GM19328 (cell line): ENCODE data around the gene NAT10.
"Not testable (repeated sequence)": the region's sequence is repeated elsewhere in the genome, so short reads cannot be mapped to it uniquely, and the experiment has no call there.

ENCODE experiments used
- ATAC-seq: cut with Tn5 transposase; IDR thresholded peaks from one replicate; pipeline ENCODE4 v1.9.1; 2021; ENCODE audit warnings: mild to moderate bottlenecking, moderate library complexity; ENCODE audit not compliant: unreplicated experiment

Gene NAT10

DNA sequence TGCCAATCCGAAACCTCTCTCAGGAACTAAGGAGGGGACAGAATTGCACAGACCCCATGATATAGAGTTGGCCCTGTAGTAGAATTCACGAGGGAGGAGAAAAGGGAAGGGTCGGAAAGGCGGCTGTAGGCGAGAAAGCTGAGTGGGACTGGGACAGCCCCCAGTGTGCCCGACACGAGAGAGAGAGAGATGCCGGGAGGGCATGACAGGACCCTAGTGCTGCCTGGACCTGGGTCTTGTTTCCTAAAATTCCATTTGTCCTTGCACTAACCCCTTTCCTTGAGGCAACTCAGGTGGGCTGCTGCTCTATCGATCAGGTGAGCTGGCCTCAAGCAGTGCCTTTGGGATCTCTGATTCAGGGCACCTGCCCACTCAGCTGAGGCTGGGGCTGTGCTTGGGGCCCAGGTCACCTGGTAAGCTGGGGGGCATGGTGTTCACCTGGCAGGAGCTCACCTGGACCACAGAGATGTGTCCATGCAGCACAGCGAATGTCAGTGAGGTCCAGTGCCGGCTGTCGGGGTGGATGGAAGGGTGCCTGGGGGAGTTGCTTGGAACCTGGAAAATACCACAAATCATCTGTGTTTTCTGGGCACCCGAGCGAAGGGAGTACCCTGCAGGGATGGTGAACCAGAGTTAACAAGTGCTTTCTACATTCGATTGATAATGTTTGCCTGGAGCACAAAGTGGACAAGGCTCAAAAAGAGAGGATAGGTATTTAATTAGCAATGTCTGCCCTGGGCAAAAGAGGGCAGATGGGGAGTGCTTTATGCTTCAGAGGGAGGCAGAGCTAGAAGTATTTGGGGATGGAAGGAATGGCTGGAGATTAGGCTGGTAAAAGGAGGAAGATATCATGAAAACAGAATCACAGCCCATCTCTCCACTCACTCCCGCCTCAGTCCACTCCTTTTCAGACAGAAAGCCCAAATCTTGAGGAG, 61.6 kb downstream of the NAT10 start:
- ATAC-seq = no peak

DNA sequence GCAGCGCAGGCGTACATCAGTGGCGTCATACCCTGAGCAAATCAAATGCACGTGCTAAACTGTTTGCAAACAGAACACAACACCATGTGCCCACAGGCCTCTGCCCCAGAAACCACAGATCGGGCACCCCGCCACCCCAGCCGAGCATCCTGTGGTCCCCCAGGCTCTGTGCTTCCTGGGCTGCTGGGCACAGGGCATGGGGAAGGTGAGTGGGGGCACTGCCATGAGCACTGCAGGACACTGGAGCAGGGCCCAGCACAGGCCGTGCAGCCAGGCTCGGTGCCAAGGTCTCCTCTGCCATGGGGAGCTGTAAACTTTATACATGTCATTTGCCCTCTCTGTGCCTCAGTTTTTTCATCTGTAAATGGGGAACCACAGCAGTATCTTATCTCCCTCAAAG, 62.5 kb downstream of the NAT10 start:
- no peak for ATAC-seq

DNA sequence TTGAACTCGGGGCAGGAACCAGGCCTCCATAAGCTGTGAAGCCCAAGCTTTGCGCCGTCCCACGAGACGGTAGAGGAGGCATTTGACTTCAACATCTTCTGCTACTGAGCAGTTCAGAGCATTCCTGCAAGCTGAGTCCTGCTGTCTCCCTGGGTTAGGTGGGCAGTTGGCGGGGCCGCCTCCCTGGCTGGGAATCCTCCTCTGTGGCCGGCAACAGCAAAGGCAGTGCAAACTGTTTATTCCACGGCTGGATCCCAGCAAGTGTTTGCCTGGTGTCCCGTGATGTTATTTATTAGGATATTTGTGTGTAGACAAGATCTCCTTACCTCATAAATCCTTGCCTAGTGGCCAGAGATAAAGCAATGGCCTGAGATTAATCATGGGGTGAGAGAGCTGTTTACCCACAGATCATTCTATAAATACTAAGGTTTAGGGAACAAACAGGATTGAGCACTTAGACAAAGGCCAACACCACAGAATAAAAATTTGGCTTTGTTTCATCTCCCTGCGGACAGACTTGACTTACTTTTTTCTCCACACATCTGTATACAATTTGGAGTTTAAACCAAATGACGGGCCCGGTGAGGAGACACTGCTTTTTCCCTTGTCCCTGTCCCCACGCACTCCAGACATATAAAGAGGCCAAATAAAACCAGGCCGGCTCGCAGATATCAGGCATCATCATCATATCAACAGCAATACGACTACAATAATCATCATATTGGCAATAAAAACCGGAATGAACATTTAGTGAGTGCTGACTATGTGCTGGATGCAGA, 63.4 kb downstream of the NAT10 start:
- ATAC-seq = no peak

DNA sequence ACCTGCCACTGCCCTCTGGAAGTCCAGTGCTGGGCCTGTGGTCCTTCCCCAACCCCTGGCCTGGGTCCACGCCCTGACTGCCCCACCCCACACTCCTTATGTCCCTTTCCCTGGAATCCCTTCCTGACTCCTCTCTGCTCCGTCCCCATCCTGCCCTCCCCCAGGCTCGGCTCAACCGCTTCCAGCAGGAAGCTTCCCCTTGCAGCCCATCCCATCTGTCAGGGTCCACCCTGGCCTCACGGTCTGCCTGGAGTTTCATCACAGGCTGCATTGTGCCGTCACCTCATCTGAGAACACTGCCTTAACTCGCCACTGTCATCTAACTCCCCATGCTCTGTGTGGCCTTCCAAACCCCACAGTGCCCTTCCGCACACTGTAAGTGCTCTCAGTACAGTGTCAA, 64.3 kb downstream of the NAT10 start:
- no peak for ATAC-seq

DNA sequence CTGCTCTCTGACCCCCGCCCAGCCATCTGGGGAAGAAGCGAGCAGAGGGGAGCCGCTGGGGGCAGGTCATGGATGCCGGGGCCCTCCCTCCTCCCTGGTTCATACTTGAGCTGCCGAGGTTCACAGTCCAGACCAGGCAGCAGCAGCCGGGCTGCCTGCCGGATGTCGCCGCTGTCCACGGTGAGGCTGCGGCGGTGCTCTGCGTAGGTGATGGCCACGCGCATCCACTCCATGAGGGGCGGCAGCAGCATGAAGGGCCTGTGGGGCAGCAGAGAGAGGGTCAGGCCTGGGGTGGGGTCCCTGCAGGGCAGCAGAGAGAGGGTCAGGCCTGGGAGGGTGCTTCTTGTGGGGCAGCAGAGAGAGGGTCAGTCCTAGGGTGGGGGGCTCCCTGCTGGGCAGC, 67.6 kb downstream of the NAT10 start:
- ATAC-seq = no peak

DNA sequence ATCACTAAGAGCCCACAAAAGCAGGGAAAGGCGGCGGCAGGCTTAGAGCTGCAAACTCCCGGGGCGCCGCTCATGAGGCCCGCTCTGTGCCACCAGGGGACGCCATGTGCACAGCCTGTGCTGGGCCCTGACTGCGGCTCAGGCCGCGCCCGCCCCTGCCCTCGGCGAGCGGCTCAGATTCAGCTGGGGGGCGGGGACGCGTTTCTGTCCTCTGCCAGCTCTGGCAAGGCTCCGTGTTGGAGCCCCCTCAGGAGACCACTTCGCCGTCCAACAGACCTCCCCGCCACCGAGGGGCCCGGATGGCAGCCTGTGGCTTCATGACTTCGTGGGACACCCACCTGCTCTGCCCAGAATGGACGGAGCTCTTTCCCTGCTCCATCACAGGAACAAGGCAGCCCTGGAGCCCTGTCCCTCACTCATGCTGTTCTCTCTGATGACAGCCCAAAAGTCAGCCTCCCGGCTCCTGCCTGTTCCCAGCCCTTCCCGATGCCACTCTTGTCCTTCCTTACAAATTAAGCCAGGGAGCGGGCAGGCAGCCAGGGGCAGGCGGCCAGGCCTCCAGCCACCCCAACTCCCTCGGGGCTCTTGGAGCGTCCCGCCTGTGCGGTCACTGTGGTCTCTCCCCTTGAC, 69.1 kb downstream of the NAT10 start:
- peak; percentile 72 for ATAC-seq

DNA sequence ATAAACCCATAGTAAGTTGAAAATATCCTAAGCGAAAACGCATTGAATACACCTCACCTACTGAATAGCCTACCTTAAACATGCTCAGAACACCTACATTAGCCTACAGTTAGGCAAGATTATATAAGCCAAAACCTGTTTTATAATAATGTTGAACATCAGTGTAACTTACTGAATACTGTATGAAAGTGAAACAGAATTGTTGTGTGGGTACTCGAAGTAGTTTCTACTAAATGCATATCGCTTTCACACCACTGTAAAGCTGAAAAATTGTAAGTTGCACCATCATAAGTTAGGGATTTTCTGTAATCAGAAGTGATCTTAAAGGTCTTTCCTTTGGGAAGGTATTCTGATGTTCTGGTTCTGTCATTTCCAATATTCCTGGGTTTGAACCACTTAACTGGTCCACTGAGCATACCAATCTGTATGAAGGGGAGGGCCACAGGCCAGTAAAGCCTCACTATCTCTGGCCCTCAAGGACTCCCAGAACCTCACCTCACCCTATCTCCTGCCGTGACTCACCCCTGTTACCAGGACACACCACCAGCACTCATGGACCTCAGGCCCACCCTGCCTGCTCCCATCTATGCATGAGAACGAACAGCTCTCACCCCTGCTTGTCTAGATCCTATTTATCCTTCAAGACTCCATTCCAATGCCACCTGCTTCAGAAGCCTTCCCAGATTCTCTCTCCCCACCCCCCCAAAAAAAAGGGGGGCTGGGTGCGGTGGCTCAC, 70.0 kb downstream of the NAT10 start:
- no peak for ATAC-seq

DNA sequence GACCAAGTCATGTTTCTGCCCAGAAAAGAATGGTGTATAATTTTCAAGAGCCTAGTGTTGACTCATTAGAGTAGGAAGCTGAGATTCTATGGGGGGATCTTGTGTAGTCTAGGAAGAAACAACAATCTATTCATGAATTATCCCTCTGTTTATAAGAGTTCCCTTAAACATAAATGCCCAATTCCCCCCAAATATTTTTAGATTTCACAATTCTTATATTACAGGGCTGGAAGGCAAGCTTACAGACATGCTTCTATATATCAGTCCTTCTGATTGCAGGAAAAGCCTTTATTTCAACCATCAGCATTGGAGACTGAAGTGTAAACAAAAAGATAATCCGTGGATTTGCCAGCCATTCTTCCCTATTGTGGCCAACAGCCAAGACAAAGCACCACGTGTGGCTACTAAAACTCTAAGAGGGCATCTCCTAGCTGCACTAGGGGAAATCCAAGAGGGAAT, 71.4 kb downstream of the NAT10 start:
- ATAC-seq = no peak

DNA sequence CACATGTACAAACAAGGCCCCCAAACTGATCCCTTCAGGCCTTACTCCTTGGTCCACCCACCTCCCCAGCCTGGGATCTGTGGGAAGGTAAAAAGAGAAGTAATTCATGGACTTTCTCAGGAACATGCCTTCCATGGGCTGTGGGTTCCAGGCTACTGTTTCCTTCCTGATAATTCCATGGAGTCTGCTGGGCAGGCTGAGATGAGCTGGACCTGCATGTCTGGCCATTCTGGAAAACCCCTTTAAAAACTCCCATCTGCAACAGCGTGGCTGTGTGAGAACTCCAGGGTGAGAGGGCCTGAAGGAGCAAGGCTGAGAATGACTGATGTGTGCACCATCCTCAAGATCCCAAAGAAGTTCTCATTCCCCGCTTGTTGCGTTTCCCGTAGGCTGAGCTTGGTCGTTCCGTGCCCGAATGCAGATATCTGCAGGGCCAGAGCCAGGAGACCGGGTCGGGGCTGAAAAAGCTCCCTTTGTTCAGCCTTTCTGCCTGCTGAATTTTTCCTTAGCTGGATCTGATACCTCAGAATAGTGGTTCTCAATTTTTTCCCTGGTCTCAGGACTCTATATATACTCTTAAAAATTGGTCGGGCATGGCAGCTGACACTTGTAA, 72.9 kb downstream of the NAT10 start:
- no peak for ATAC-seq

DNA sequence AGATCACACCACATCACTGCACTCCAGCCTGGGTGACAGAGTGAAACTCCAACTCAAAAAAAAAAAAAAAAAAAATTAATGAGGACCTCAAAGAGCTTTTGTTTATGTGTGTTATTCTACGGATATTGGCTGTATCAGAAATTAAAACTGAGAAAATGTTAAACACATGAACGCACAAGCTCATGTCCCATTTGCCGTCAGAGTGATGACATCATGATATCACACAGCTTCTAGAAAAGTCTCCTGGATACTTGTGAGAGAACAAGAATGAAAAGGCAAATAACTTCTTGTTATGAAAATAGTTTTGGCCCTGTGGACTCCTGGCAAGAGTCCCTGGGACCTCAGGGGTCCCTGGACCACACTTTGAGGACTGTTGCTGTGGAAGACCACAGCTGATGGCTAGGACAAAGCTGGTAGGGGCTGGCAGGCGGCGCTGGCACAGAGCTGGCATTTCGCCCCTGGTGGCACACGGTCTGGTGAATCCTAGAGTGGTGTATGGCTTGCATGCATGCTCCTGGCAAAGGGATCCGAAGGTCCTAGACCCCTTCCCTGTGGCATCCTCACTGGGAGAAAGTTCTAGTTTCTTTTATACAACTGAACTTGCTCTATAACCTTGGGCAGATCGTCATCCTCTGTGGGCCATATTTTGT, 73.7 kb downstream of the NAT10 start:
- ATAC-seq = no peak

DNA sequence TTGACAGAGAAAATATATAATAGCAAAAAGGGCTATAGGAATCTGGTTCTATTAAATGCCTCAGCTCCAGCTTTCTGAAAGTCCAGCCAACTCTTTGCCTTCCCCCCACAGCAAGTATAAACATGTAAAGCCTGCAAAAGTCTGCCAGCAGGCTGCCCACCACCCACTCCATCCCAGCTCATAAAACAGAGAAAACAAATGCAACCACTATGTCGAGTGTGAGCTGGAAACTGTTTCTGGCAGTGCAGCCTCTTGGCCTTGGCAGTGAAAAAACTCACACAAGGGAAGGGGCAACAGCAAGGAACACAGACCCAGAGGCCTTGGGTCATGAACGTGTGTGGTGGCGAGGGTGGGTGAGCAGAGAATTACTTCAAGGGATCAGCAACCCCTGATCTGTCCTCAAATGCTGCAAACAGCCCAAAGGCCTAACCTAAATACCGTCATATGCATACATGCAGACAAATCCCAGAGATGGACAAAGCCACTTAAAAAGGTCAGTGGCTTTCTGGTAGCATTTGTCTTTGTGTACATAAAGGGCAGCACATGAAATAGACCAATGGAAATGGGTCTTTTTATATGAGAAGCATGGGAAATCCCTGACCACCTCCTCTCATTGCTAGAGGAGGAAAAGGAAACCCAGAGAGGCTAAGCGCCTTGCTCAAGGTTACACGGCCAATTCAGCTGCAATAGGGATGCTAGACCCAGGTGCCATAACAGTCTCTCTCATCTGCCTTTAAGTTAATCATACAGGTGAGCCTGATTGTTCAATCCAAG, 74.8 kb downstream of the NAT10 start:
- no peak for ATAC-seq

DNA sequence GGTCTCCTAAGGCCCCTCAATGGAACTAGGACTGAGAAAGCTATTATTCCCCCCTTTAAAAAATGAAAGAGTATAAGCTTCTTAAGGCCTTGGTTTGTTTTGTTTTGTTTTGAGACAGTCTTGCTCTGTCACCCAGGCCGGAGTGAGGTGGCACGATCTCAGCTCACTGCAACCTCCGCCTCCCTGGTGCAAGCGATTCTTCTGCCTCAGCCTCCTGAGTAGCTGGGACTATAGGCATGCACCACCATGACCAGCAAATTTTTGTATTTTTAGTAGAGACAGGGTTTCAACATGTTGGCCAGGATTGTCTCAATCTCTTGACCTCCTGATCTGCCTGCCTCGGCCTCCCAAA, 75.4 kb downstream of the NAT10 start:
- not testable (repeated sequence) for ATAC-seq

DNA sequence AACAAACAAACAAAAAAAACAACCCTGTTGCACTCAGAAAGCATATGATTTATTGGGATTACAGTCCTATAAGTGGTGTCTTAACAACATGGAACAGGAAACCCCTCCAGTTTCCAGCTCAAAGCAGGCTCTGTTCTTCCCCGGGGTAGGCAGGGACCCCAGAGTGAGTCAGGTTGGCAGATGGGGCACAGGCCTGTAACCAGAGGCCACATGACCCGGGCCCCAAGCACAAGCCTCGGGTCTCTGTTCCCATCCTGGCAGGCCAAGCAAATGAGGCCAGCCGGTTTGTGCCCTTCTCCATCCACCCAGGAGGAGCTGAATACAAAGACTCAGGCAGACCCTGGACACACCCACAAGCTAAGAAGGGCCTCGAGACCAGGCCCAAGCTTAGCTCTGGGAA, 75.8 kb downstream of the NAT10 start:
- no peak for ATAC-seq

DNA sequence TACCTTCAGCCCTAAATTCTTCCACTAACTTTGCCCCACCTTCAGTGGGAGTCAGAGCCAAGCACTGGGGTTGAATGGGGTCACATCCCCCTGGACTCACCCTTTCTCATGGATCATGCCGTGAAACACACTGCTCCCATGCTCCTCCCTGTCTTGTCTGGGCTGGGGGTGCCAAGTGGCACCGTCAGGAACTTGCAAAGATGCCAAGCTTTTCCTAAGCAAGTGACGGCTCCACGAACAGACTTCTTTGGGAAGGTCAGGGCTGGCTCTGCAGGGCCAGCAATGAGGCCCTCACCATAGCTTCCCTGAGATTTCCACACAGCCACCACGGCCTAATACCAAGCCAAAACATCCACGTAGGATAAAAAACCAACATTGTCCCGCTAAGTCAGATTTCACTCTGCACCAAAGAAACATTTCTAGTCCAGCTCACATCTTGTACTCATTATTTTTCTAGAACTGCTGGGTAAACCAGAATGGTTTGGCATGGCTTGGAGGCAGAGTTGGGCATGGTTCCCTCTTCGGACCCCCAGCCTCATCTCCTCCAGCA, 76.5 kb downstream of the NAT10 start:
- ATAC-seq = no peak

DNA sequence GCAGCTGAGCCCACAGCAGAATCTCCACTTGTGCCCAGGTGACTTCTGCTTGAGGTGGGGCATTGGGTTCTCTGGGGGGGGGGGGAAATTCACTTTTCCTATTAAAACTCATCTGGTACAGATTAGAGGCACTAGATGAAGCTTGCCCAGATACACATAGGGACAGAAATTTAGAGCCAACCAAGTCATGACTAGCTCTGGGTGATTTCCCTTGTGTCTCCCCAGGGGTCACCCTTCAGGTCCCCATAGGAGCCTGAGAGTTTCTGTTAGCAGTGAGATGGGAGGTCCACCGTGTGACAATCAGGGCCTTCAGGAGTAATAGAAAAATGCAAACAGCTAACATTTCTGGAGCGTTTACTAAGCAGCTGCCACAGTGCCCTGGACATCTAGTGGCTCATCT, 77.0 kb downstream of the NAT10 start:
- ATAC-seq = no peak

DNA sequence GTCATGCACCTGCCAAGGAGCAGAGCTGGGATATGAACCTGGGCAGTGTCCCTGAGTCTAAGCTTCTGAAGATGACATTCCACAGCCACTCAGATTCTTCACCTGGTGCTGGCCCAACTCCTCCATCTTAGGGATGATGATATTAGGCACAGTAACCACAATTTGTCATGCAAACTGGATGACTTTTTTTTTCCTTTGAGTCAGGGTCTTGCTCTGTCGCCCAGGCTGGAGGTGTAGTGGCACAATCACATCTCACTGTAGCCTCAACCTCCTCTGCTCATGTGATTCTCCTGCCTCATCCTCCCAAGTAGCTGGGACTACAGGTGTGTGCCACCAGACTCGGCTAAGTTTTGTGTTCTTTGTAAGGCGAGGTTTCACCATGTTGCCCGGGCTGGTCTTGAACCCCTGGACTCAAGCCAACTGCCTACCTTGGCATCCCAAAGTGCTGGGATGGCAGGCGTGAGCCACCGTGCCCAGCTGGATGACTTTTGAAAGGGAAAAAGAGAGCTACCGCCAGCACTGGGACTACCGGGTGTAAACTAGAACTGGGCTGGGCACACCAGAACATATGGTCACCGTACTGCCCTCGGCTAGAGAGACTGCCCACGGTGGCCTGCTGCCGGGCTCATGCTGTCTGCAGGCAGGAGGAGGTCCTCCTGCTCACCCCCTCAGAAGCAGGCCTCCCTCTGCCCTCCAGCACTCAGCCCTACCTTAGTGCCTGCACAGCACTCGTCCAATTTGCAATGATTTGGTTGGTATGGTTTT, 77.7 kb downstream of the NAT10 start:
- ATAC-seq = no peak

DNA sequence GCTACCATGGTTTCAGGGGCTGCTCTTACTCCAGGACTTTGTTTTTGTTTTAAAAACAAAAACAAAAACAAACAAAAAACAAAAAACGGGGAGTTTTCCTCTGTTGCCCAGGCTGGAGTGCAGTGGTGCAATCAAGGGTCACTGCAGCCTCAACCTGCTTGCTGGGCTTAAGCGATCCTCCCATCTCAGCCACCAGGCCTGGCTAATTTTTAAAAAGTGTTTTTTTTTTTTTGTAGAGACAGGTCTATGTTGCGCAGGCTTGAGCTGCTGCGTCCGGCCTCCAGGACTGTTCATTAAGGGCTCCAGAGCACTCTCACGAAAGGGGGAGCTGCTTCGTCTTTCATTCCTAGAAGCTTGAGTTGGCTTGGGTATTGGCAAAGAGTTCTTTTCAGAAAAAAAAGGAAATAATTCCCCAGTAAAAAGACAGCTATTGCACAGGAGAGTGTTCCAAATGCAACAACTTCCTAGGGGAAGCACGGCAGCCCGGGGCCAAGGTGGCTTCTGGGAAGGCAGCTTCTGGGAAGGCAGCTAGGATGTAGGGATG, 78.5 kb downstream of the NAT10 start:
- ATAC-seq = no peak

DNA sequence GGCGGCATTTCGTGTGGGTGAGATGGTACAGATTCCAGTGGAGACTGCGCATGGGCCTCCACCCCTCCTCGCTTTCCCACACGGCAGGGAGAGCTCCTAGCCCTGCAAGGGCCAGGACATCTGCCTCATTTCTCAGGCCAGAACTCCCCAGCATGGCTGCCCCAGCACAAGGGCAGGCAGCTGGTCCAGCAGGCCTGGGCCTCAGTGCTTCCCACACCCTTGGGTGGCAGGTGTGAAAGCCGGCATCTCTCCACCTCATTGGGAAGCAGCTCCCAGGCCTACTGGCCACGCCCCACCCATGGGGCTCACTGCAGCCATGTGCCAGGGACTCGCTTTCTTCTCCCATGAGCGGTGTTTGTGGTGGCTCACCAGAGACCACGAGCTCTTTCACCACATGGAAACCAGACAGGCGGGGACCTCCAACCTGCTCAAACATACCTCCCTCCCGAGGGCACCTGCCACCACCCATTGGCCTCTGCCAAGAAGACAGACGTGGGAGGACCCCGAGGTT, 79.1 kb downstream of the NAT10 start:
- no peak for ATAC-seq
